Psoas muscle (tissue), 8 donors: ENCODE results near the gene ASB11. TPM values are rescaled to one million over a fixed set of nuclear protein-coding genes. Genes with fewer than 3 reads are reported as not detected.

Experiments
- ATAC-seq, 4 donors: fragments of 200-7000 bp; cut with Tn5 transposase; one replicate each; pipeline ENCODE4 v1.9.1; 2020; ENCODE audit warnings: moderate library complexity in 3 of 4, mild to moderate bottlenecking in 2 of 4
- DNase-seq, 2 donors: peaks; one replicate each; pipeline ENCODE4 v3.0.0-alpha.2; 2020
- H3K27ac ChIP-seq: fragments of 200-600 bp; one replicate; pipeline ENCODE4 v1.8.0; 2022
- H3K27me3 ChIP-seq, 3 donors: fragments of 200-600 bp in 1 of 3; one replicate each; pipeline versions ENCODE4 v1.6.1 to v1.8.0; 2013 to 2022; ENCODE audit warnings: low read length in 2 of 3, mild to moderate bottlenecking in 2 of 3, moderate library complexity in 1 of 3; ENCODE audit not compliant: insufficient read depth in 3 of 3
- H3K36me3 ChIP-seq, 2 donors: fragments of 200-600 bp in 1 of 2; one replicate each; pipeline versions ENCODE4 v1.6.1 to v1.8.0; 2013 to 2022; ENCODE audit warnings: low read depth in 1 of 2, mild to moderate bottlenecking in 1 of 2, moderate library complexity in 1 of 2; ENCODE audit not compliant: insufficient read depth in 1 of 2
- H3K4me1 ChIP-seq: fragments of 200-600 bp; one replicate; pipeline ENCODE4 v1.8.0; 2022
- H3K4me3 ChIP-seq: fragments of 200-600 bp; one replicate; pipeline ENCODE4 v1.8.0; 2022; ENCODE audit warnings: mild to moderate bottlenecking
- H3K9me3 ChIP-seq: fragments of 200-600 bp; one replicate; pipeline ENCODE4 v1.8.0; 2022
- WGBS, 3 donors: extraction: QIAGEN DNeasy Blood & Tissue Kit; methylation state at CpG; one replicate each; pipeline versions ENCODE4 v1.1.6 to v1.1.7; 2013; 5-methylcytosine and 5-hydroxymethylcytosine counted together
- intact Hi-C, 2 donors: fragments of 100-400 bp; cut with DNase I; formaldehyde crosslinking; loops; one replicate each; pipeline versions ENCODE4 v1.11.0 to v1.14.2; 2022
- polyA plus RNA-seq, 3 donors: library from polyadenylated mRNA; stranded (reverse); fragments of 200-250 nt; gene quantifications; one replicate each; pipeline ENCODE4 v1.2.3, GENCODE V29; 2013
- total RNA-seq, 4 donors: library from RNA; stranded (reverse); fragmentation: NEBNext Ultra II Directional in 2 of 4; extraction: Animal tissue kit (Norgen Biotek cat#: 25700) in 2 of 4; gene quantifications; one replicate each; pipeline versions ENCODE4 v1.2.1 to v1.2.4, GENCODE V29; 2021 to 2023
- TF ChIP-seq, protein P1 (sequence below): fragments of 200-600 bp; IDR thresholded peaks from one replicate; pipeline ENCODE4 v1.8.0; 2022; ENCODE audit warnings: antibody characterized with exemption
- donor health status: healthy with polysubstance abuse.
- donor health status: DM: no; HTN: no; CAD: no; lungs with moderate emphysema.
- donor health status: Bipolar disorder and iron deficiency.
- donor health status: healthy.
- donor health status: DM: yes; HTN: yes; CAD: no.
- donor health status: DM: no; HTN: no; CAD: no.
- donor health status: DM: no; HTN: no; CAD: no.
- donor health status: DM: yes; HTN: yes; CAD: no.

Gene ASB11
- total and polyA plus RNA-seq, 7 donors = 1.5 to 53.4 (median 26.9) TPM

DNA sequence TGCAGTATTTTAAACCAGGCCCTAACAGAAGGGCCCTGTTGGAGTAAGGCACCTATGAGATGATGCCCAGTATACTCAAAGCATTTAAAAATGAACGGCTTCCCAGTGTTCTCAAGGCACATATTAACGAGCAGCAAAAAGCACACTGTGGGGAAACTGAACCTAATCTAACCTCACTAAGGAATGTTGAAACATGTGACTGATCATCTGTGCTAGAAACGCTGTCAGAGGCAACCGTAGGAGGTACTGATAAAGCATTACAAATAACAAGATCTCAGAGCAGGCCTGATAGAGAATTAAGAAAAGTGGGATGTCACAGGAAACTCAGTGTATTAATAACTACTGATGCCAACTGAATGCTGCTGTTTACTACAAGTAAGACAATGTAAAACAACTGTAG lies 69.5 kb downstream of the ASB11 start:
- 50 to 60% (median 59%) methylated on average over 4 of the region's 4 CpGs for WGBS, 3 donors
- Histone ChIP-seq H3K27ac (no peak overlapping the region), H3K9me3 (no peaks in the 10 kb centered on the region), H3K27me3 (peaks cover 0 to 3% (median 0%) of the 10 kb centered on the region in 3 donors), H3K4me3 (no peak overlapping the region), H3K4me1 (no peaks in the 10 kb centered on the region), H3K36me3 (no peaks in the 10 kb centered on the region)
- ATAC-seq = no peak
- TF ChIP-seq, protein P1, sequence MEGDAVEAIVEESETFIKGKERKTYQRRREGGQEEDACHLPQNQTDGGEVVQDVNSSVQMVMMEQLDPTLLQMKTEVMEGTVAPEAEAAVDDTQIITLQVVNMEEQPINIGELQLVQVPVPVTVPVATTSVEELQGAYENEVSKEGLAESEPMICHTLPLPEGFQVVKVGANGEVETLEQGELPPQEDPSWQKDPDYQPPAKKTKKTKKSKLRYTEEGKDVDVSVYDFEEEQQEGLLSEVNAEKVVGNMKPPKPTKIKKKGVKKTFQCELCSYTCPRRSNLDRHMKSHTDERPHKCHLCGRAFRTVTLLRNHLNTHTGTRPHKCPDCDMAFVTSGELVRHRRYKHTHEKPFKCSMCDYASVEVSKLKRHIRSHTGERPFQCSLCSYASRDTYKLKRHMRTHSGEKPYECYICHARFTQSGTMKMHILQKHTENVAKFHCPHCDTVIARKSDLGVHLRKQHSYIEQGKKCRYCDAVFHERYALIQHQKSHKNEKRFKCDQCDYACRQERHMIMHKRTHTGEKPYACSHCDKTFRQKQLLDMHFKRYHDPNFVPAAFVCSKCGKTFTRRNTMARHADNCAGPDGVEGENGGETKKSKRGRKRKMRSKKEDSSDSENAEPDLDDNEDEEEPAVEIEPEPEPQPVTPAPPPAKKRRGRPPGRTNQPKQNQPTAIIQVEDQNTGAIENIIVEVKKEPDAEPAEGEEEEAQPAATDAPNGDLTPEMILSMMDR = no peak
- intact Hi-C loops = no loop called here
- DNase-seq = no peak

DNA sequence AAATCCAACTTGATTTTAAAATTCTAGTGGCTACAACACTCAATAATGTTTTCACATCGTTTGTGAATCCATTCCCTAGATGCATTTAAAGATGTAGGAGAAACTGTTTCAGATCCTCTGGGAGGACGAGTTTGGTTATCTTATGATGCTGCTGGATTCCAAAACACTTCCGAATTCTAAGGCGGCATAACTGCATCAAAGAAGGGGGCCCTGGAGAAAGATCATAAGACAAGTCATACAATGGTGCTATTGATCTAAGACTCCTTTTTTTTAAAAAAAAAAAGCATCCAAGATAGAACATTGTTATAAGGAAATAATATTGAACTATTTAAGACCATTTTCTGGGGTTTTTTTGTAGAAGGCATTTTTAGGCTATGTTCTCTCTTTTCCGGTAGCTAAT lies 71.0 kb downstream of the ASB11 start:
- 66 to 81% (median 76%) methylated on average over 5 of the region's 5 CpGs for WGBS, 3 donors
- H3K4me1 ChIP-seq = no peaks in the 10 kb centered on the region
- H3K36me3 ChIP-seq = no peaks in the 10 kb centered on the region
- H3K9me3 ChIP-seq = no peaks in the 10 kb centered on the region
- peaks cover 0 to 3% (median 0%) of the 10 kb centered on the region in 3 donors for H3K27me3 ChIP-seq
- TF ChIP-seq, protein P1 = no peak
- no peak for DNase-seq
- intact Hi-C loops = loop anchor here (5.0 kb wide), 1 partner anchor 1207 kb away; no protein-coding TSS in a partner anchor
- no peak overlapping the region for H3K27ac ChIP-seq
- H3K4me3 ChIP-seq = no peak overlapping the region
- no peak for ATAC-seq

DNA sequence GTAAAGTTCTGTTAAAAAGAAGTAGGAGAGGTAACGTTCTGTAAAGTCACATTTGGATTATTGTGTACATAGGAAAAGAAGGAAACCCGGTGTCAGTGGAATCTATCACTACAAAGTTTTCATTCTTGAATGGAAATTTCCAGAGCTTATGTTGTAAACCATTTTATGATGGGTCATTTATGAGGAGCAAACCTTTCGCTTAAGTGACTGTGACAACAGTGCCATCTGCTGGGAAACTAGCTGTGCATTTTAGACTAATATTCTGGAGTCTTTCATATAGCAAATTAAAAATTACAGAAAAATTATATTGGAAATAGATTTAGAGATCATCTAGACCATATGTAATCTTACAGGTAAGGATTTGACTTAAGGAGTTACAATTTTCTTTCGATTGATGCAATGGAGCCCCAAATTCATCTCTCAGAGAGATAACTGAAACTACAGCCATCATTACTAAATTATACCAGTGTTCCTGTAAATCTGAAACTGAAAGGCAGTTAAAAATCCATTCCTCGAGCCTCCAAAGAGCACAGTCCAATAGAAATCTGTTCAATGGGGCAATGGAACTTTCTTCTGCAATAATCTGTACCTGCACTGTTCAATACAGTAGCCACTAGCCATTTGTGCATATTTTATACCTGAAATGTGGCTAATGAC lies 72.4 kb downstream of the ASB11 start:
- ATAC-seq (no peak), DNase-seq (no peak)
- no peak overlapping the region for H3K27ac ChIP-seq
- H3K9me3 ChIP-seq = no peaks in the 10 kb centered on the region
- H3K27me3 ChIP-seq = peaks cover 0 to 3% (median 0%) of the 10 kb centered on the region in 3 donors
- H3K4me1 ChIP-seq = no peaks in the 10 kb centered on the region
- intact Hi-C loops = loop anchor here (5.0 kb wide), 1 partner anchor 1206 kb away; no protein-coding TSS in a partner anchor
- no peaks in the 10 kb centered on the region for H3K36me3 ChIP-seq
- 15 to 19% (median 17%) methylated on average over 5 of the region's 5 CpGs for WGBS, 3 donors
- TF ChIP-seq, protein P1 = peak; percentile 59
- no peak overlapping the region for H3K4me3 ChIP-seq

DNA sequence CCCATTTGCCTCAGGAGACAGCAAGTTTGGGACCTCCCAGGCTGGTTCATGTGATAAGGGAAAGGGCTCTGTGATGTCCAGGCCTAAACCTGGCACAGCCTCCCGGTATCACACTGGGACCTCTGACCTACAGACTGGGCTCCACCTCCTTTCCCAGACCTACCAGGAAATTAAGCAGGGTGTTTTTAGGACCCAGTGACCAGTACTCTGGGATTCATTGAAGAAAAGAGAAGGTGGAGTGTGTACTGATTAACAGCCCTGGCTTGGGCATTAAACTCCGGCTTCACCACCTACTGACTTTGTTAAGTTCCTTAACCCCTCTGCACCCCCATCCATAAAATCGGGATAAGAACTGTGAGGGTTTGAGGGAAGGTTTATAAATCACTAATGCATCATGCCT lies 74.1 kb downstream of the ASB11 start:
- WGBS, 3 donors = 40 to 48% (median 46%) methylated on average over 3 of the region's 3 CpGs
- H3K27ac ChIP-seq = no peak overlapping the region
- TF ChIP-seq, protein P1 = no peak
- H3K4me1 ChIP-seq = no peaks in the 10 kb centered on the region
- DNase-seq (no peak), ATAC-seq (no peak)
- intact Hi-C loops = loop anchor here (5.0 kb wide), 1 partner anchor 1204 kb away; no protein-coding TSS in a partner anchor
- H3K9me3 ChIP-seq = no peaks in the 10 kb centered on the region
- H3K36me3 ChIP-seq = no peaks in the 10 kb centered on the region
- H3K27me3 ChIP-seq = peaks cover 0 to 3% (median 0%) of the 10 kb centered on the region in 3 donors
- H3K4me3 ChIP-seq = no peak overlapping the region
